Stimulated activated naive CD8-positive, alpha-beta T cell treated with anti-CD3 and anti-CD28 coated beads, Interleukin-15, Interleukin-2, amounts not matched to agents 100 ng/mL and 50 ng/mL, for 24 hours (primary cell): Measurements from ENCODE around the gene TFDP1.

Experiments
- H3K27ac Mint-ChIP-seq: one replicate; pipeline ENCODE4 v1.8.0; 2021; ENCODE audit warnings: mild to moderate bottlenecking, mixed read lengths
- H3K27me3 Mint-ChIP-seq: one replicate; pipeline ENCODE4 v1.8.0; 2021; ENCODE audit warnings: mixed read lengths
- H3K36me3 Mint-ChIP-seq: one replicate; pipeline ENCODE4 v1.8.0; 2021; ENCODE audit warnings: low read depth, mixed read lengths
- H3K4me1 Mint-ChIP-seq: one replicate; pipeline ENCODE4 v1.8.0; 2021; ENCODE audit warnings: low read depth, mixed read lengths
- H3K4me3 Mint-ChIP-seq: one replicate; pipeline ENCODE4 v1.8.0; 2021; ENCODE audit warnings: mild to moderate bottlenecking, mixed read lengths
- H3K9me3 Mint-ChIP-seq: one replicate; pipeline ENCODE4 v1.8.0; 2021; ENCODE audit warnings: mixed read lengths

Gene TFDP1

DNA sequence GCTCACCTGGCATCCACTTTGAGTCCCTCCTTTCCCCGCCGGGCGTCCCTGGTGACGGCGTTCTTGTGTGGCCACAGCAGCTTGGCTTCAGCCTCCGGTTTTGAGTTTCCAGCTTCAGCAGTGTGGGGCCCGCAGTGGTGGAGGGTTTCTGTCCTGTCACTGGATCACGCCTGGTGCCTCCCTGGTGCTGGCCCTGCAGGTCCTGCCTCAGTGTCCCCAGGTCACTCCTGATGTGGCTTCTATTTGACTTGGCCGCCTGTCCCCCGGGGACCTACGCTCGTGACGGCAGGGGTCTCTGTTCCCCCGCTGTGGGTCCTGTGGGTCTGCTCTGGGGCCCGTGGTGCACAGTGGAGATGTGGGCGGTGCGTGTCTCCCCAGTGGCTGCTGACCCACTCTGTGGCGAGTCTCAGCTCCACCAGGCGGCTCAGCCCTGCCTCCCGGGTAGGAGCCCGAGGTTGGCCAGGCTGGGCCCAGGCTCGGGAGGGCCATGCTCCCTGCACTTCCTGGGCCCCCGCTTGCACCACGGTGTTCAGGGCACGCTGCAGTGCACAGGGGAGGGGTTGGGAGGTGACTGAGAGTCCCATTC lies 71.5 kb downstream of the TFDP1 start:
- no peaks in the 10 kb centered on the region for H3K27me3 Mint-ChIP-seq
- peaks cover 6% of the 10 kb centered on the region for H3K9me3 Mint-ChIP-seq
- H3K4me1 Mint-ChIP-seq: peaks cover 13% of the 10 kb centered on the region
- no peak overlapping the region for H3K27ac Mint-ChIP-seq
- no peaks in the 10 kb centered on the region for H3K36me3 Mint-ChIP-seq
- no peak overlapping the region for H3K4me3 Mint-ChIP-seq

- Mint-ChIP-seq H3K4me1 (peaks cover 13% of the 10 kb centered on the region), H3K4me3 (no peak overlapping the region), H3K36me3 (no peaks in the 10 kb centered on the region), H3K27me3 (no peaks in the 10 kb centered on the region), H3K27ac (no peak overlapping the region), H3K9me3 (peaks cover 10% of the 10 kb centered on the region)
Measured at GRCh38 chr13:113656831-113657671, 72.5 kb downstream of the TFDP1 start.

DNA sequence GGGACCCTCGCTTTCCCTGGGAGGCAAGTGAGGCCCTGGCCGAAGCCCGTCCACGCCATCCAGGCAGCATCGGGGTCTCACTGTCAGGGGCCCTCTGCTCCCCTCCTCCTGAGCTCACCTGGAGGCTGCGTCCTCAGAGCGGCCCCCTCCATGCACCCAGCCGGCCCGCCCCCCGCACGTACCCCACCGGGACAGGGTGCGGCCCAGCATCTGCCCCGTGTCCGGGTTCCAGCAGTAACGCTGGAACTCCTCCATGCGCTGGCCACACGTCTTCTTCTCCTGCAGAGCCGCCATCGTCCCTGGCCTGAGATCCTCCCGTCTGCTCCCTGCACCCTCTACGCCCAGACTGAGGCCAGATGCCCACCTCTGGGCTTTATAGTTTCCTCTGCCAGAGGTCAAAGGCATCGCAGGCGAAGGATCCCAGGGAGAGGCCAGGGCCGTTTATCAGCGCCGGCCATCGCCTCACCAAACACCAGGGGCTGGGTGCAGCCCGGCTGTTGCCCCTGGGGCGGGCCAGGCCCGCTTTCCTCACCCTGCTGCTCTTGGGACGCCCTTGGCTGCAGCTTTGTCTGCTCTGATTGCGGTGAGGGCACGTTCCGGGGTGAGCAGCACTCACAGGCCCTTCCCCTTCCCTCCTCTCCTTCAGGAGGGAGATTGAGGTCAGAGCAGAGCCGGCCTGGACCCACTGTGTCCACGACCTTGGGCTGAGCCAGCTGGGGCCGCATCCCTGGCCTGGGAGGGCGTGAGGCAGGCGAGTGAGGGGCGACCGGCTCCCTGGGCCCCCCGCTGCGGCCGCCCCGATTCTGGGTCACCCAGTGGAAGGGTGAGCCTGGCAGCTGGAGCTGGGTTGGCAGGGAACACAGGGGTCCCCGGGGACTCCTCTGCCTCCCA lies 73.5 kb downstream of the TFDP1 start, which contains the start of gene ATP4B:
Gene ATP4B (minus strand): TSS at position 348 of the 891 bp plus-strand sequence. CDS start 54 bp downstream, at position 294.
- Mint-ChIP-seq H3K4me3 (no peak within 1 kb of the TSS), H3K36me3 (no peaks in the 10 kb centered on the region), H3K27ac (no peak within 1 kb of the TSS), H3K9me3 (peaks cover 10% of the 10 kb centered on the region), H3K4me1 (peaks cover 12% of the 10 kb centered on the region), H3K27me3 (no peaks in the 10 kb centered on the region)

- Mint-ChIP-seq H3K4me3 (no peak overlapping the region), H3K9me3 (peaks cover 10% of the 10 kb centered on the region), H3K27ac (no peak overlapping the region), H3K36me3 (no peaks in the 10 kb centered on the region), H3K27me3 (no peaks in the 10 kb centered on the region), H3K4me1 (peaks cover 5% of the 10 kb centered on the region)
Measured at GRCh38 chr13:113658836-113659235, 74.3 kb downstream of the TFDP1 start.

DNA sequence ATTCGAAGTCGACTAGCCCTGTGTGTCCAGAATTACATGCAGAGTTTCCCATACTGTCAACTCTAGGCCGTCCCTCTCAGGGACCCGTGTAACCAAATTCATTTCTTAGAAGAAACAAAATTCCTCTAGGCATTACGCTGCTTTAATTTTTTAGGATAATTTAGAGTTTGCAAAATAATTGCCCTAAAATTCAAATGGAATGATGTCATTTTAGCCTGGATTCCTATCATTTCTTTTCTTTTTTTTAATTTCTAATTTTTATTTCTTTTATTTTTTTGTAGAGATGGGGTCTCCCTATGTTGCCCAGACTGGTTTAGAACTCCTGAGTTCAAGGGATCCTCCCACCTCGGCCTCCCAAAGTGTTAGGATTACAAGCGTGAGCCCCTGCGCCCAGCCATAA lies 74.8 kb downstream of the TFDP1 start:
- no peak overlapping the region for H3K27ac Mint-ChIP-seq
- H3K4me1 Mint-ChIP-seq: no peaks in the 10 kb centered on the region
- no peaks in the 10 kb centered on the region for H3K36me3 Mint-ChIP-seq
- no peak overlapping the region for H3K4me3 Mint-ChIP-seq
- H3K9me3 Mint-ChIP-seq: peaks cover 10% of the 10 kb centered on the region
- no peaks in the 10 kb centered on the region for H3K27me3 Mint-ChIP-seq

- H3K4me3 Mint-ChIP-seq: no peak overlapping the region
- peaks cover 10% of the 10 kb centered on the region for H3K9me3 Mint-ChIP-seq
- H3K4me1 Mint-ChIP-seq: no peaks in the 10 kb centered on the region
- H3K27ac Mint-ChIP-seq: no peak overlapping the region
- no peaks in the 10 kb centered on the region for H3K36me3 Mint-ChIP-seq
- no peaks in the 10 kb centered on the region for H3K27me3 Mint-ChIP-seq
Measured at GRCh38 chr13:113660066-113660465, 75.5 kb downstream of the TFDP1 start.

GRCh38 chr13:113661509-113661908 lies 77.0 kb downstream of the TFDP1 start:
- Mint-ChIP-seq H3K9me3 (peaks cover 10% of the 10 kb centered on the region), H3K27ac (no peak overlapping the region), H3K36me3 (no peaks in the 10 kb centered on the region), H3K4me1 (no peaks in the 10 kb centered on the region), H3K4me3 (no peak overlapping the region), H3K27me3 (no peaks in the 10 kb centered on the region)

DNA sequence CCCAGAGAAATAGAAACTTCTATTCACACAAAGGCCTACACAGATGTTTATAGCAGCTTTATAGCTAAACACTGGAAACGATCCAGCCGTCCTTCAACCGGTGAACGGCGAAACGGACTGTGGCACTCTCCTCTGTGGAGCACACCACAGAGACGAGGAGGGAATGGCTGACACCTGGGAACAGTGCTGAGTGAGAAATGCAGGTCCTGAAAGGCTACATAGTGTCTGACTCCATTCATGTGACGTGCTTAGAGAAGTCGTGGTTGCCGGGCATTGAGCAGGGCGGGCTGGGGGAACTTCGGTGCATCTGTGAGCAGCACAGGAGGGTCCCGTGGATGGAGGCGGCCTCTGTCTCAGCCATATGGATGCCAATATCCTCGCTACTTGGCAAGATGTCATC lies 79.4 kb downstream of the TFDP1 start:
- no peak overlapping the region for H3K27ac Mint-ChIP-seq
- peaks cover 10% of the 10 kb centered on the region for H3K9me3 Mint-ChIP-seq
- H3K4me3 Mint-ChIP-seq: no peak overlapping the region
- H3K27me3 Mint-ChIP-seq: no peaks in the 10 kb centered on the region
- no peaks in the 10 kb centered on the region for H3K36me3 Mint-ChIP-seq
- H3K4me1 Mint-ChIP-seq: no peaks in the 10 kb centered on the region

DNA sequence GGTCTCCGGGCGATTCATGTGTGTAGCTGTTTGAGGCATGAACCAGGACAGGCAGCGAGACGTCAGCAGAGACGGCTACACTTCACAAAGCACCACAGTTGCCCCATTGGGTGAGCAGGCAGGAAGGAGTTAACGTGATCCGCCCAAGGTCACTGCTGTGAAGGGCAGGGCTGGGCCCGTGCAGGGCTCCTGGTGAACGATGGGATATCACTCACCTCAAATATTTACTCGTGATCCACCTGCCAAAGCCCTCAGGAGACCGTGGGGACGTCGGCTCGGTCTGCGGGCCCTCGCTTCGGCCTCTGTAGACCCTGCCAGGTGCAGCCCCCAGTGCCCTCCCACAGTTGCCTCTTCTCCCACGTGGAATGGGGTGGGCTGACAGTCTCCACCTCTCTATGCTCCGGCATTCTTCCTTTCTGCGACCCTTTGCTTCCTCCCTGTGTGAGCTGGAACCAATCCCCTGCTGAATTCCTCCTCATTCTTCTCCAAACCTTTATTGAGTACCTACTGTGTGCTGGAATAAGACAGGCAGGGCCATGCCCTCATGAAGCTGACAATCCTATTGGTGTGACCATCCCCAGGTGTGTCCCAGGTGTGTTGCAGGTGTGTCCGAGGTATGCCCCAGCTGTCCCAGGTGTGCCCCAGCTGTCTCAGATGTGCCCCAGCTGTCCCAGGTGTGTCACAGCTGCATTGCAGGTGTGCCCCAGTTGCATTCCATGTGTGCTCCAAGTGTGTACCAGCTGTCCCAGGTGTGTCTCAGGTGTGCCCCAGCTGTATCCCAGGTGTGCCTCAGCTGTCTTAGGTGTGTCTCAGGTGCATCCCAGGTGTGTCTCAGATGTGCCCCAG lies 80.4 kb downstream of the TFDP1 start:
- no peaks in the 10 kb centered on the region for H3K4me1 Mint-ChIP-seq
- H3K4me3 Mint-ChIP-seq: no peak overlapping the region
- peaks cover 10% of the 10 kb centered on the region for H3K9me3 Mint-ChIP-seq
- no peaks in the 10 kb centered on the region for H3K27me3 Mint-ChIP-seq
- H3K27ac Mint-ChIP-seq: no peak overlapping the region
- no peaks in the 10 kb centered on the region for H3K36me3 Mint-ChIP-seq

- Mint-ChIP-seq H3K27me3 (no peaks in the 10 kb centered on the region), H3K9me3 (peaks cover 7% of the 10 kb centered on the region), H3K4me3 (no peak overlapping the region), H3K36me3 (no peaks in the 10 kb centered on the region), H3K27ac (no peak overlapping the region), H3K4me1 (no peaks in the 10 kb centered on the region)
Measured at GRCh38 chr13:113665597-113666328, 81.2 kb downstream of the TFDP1 start.

DNA sequence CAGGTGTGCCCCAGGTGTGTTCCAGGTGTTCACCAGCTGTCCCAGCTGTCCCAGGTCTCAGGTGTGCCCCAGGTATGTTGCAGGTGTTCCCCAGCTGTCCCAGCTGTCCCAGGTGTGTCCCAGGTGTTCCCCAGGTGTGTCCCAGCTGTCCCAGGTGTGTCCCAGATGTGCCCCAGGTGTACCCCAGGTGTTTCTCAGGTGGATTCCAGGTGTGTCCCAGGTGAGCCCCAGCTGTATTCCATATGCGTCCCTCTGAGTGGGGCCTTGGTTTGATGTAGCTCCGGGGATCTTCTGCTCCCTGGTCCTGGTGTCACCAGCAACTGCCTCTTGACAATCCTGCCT lies 81.7 kb downstream of the TFDP1 start:
- Mint-ChIP-seq H3K4me1 (no peaks in the 10 kb centered on the region), H3K27ac (no peak overlapping the region), H3K27me3 (no peaks in the 10 kb centered on the region), H3K4me3 (no peak overlapping the region), H3K36me3 (no peaks in the 10 kb centered on the region), H3K9me3 (peaks cover 2% of the 10 kb centered on the region)

DNA sequence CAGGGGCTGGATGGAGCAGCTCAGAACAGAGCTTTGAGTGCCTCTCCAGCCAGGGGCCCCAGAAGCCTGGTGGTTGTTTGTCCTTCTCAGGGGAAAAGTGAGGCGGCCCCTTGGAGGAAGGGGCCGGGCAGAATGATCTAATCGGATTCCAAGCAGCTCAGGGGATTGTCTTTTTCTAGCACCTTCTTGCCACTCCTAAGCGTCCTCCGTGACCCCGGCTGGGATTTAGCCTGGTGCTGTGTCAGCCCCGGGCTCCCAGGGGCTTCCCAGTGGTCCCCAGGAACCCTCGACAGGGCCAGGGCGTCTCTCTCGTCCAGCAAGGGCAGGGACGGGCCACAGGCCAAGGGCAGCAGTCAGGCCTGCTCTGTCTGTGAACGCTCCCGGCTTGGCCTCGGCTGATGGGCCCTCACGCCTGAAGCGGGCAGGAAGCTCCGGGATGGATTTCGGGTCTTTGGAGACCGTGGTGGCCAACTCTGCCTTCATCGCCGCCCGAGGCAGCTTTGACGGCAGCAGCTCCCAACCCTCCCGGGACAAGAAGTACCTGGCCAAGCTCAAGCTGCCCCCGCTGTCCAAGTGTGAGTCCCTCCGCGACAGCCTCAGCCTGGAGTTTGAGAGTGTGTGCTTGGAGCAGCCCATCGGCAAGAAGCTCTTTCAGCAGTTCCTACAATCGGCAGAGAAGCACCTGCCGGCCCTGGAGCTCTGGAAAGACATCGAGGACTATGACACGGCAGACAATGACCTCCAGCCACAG lies 82.6 kb downstream of the TFDP1 start, which contains the start of gene GRK1:
Gene GRK1 (plus strand): TSS at position 269 of the 751 bp plus-strand sequence. CDS start 168 bp downstream, at position 437.
- H3K4me3 Mint-ChIP-seq: no peak within 1 kb of the TSS
- H3K4me1 Mint-ChIP-seq: peaks cover 1% of the 10 kb centered on the region
- peaks cover 1% of the 10 kb centered on the region for H3K9me3 Mint-ChIP-seq
- H3K27me3 Mint-ChIP-seq: no peaks in the 10 kb centered on the region
- no peak within 1 kb of the TSS for H3K27ac Mint-ChIP-seq
- no peaks in the 10 kb centered on the region for H3K36me3 Mint-ChIP-seq

GRCh38 chr13:113667771-113668490 lies 83.4 kb downstream of the TFDP1 start:
- H3K27me3 Mint-ChIP-seq: no peaks in the 10 kb centered on the region
- no peaks in the 10 kb centered on the region for H3K36me3 Mint-ChIP-seq
- H3K4me3 Mint-ChIP-seq: no peak overlapping the region
- peaks cover 4% of the 10 kb centered on the region for H3K4me1 Mint-ChIP-seq
- H3K9me3 Mint-ChIP-seq: peaks cover 5% of the 10 kb centered on the region
- H3K27ac Mint-ChIP-seq: no peak overlapping the region
